Astrocyte (in vitro differentiated cells and primary cell): ENCODE data around the gene MARS2.

Experiments used
- EZH2 ChIP-seq: IDR thresholded peaks from 2 replicates; pipeline ENCODE4 v1.6.1; 2012; ENCODE audit warnings: mild to moderate bottlenecking, low read length, inconsistent platforms; ENCODE audit not compliant: insufficient read depth
- TF ChIP-seq, protein P1 (sequence below): IDR thresholded peaks from 2 replicates; pipeline ENCODE4 v1.5.1; 2011; ENCODE audit warnings: low read depth, mild to moderate bottlenecking, inconsistent platforms, low read length, moderate library complexity; ENCODE audit not compliant: insufficient read depth

DNA sequence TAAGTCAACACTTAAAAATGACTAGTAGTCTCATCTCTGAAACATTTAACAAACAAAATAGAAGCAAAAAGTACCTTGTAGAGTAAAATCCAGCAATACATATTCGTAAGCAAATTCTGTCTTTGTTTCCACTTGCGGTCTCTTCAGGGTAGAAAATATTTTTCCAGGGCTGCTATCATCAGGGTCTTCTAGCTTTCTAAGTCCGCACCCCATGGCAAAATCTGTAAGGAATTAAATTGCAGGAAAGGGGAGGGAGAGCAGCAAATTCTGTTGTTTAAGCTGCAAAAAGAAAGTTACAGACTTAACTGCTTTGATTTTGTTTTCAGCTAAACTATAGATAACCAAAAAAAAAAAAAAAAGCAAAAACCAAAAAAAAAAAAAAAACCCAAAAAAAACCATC lies 29.9 kb upstream of the MARS2 start, which contains the start of gene RFTN2:
- no peak for TF ChIP-seq EZH2
- TF ChIP-seq, protein P1, sequence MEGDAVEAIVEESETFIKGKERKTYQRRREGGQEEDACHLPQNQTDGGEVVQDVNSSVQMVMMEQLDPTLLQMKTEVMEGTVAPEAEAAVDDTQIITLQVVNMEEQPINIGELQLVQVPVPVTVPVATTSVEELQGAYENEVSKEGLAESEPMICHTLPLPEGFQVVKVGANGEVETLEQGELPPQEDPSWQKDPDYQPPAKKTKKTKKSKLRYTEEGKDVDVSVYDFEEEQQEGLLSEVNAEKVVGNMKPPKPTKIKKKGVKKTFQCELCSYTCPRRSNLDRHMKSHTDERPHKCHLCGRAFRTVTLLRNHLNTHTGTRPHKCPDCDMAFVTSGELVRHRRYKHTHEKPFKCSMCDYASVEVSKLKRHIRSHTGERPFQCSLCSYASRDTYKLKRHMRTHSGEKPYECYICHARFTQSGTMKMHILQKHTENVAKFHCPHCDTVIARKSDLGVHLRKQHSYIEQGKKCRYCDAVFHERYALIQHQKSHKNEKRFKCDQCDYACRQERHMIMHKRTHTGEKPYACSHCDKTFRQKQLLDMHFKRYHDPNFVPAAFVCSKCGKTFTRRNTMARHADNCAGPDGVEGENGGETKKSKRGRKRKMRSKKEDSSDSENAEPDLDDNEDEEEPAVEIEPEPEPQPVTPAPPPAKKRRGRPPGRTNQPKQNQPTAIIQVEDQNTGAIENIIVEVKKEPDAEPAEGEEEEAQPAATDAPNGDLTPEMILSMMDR, result no peak
